ENCODE data around the gene AUTS2.

- TF ChIP-seq ZNF169 (tag by site-specific recombination; IDR thresholded peaks at IDR 0.05) (no peak), FEZF1 (tag by site-specific recombination; IDR thresholded peaks at IDR 0.05) (no peak), CTCF (tag by site-specific recombination; IDR thresholded peaks at IDR 0.05) (no peak), ZFP41 (tag by site-specific recombination; IDR thresholded peaks at IDR 0.05; ENCODE audit: borderline replicate concordance) (no peak), ZBTB1 (tag by site-specific recombination; IDR thresholded peaks at IDR 0.05) (no peak), ZNF274 (IDR thresholded peaks at IDR 0.05; ENCODE audit: low read length) (no peak), ZNF274 (tag by site-specific recombination; IDR thresholded peaks at IDR 0.05; ENCODE audit: borderline replicate concordance) (no peak)
- TF ChIP-seq, protein P1, sequence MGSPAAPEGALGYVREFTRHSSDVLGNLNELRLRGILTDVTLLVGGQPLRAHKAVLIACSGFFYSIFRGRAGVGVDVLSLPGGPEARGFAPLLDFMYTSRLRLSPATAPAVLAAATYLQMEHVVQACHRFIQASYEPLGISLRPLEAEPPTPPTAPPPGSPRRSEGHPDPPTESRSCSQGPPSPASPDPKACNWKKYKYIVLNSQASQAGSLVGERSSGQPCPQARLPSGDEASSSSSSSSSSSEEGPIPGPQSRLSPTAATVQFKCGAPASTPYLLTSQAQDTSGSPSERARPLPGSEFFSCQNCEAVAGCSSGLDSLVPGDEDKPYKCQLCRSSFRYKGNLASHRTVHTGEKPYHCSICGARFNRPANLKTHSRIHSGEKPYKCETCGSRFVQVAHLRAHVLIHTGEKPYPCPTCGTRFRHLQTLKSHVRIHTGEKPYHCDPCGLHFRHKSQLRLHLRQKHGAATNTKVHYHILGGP (tag by site-specific recombination; IDR thresholded peaks at IDR 0.05) = no peak
These were observed 1123.2 kb downstream of the AUTS2 start for GRCh38 chr7:70721500-70721899.
